ENCODE measurements around the gene PPP1R26. TPM values are rescaled to one million over a fixed set of nuclear protein-coding genes. Genes with fewer than 3 reads are reported as not detected.

The PPP1R26 gene
- total and polyA plus RNA-seq, 2 of the 8 experiments (the other 6 are each of a cell fraction or from before 2014, with no cell fraction given): 9.8 to 32.7 TPM

DNA sequence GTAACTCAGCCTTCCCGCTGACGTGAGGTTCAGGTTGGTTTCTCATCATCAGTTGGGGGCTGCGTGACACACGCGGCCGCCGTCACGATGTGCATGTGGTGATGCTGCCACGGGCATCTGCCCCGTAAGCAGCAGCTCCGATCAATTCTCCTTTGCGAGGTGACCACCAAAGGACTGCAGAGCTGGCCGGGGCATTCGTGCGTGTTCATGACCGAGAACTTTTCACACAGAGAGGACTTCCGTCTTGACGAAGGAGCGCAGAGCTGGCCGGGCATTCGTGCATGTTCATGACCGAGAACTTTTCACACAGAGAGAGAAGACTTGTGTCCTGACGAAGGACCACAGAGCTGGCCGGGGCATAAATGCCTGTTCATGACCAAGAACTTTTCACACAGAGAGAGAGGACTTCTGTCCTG lies 37.8 kb downstream of the PPP1R26 start:
- POLR2A ChIA-PET (ENCODE audit: partially characterized antibody): interaction anchor here (1.0 kb wide), 1 partner anchor 34 kb away, joined by 3 read pairs; no protein-coding TSS in a partner anchor
- FAIRE-seq (no peak), DNase-seq (ENCODE audit: low read depth in 1 of 2, low spot score in 2 of 2) (peak in 1 of 2 experiments; percentile 33)
- Histone ChIP-seq H2BK120ac (replicated peaks; ENCODE audit: low read depth, low read length) (no peak overlapping the region), H3K56ac (replicated peaks; ENCODE audit: insufficient read length, low read depth, low read length) (no peak overlapping the region), H3K23ac (ENCODE audit: insufficient read length) (no peak overlapping the region), H2AFZ (ENCODE audit: low read length) (no peak overlapping the region), H3K14ac (ENCODE audit: insufficient read length) (no peak overlapping the region), H3K4me1 (replicated peaks in 1 of 4; ENCODE audit: control insufficient read depth in 3 of 4, insufficient read depth in 4 of 4, low read length in 3 of 4) (peaks cover 0 to 1% (median 0%) of the 10 kb centered on the region in 4 experiments; a peak in 1 of 7 replicates), H3K27ac (ENCODE audit: low read depth, low read length) (no peak overlapping the region), H2BK12ac (ENCODE audit: low read depth, low read length) (no peak overlapping the region), H3K79me1 (ENCODE audit: low read depth, low read length) (no peaks in the 10 kb centered on the region), H3K9me3 (ENCODE audit: insufficient read depth in 2 of 2, low read depth in 1 of 2, low read length in 1 of 2) (no peaks in the 10 kb centered on the region), H3K23me2 (ENCODE audit: low read depth, low read length) (no peaks in the 10 kb centered on the region; the same call in 1 of the 2 replicates), H2BK20ac (ENCODE audit: low read length) (no peak overlapping the region), H2BK15ac (ENCODE audit: low read length) (no peak overlapping the region), H3K18ac (ENCODE audit: extremely low read depth, low read length) (no peak overlapping the region), H3K4ac (replicated peaks; ENCODE audit: insufficient read length, low read depth, low read length) (no peak overlapping the region), H3K79me2 (ENCODE audit: control insufficient read depth in 1 of 2, insufficient read depth in 2 of 2, low read length in 2 of 2) (no peaks in the 10 kb centered on the region), H2AK5ac (ENCODE audit: low read depth, low read length) (no peak overlapping the region), H4K20me1 (replicated peaks in 1 of 2; ENCODE audit: control insufficient read depth in 1 of 2, insufficient read depth in 2 of 2, low read length in 2 of 2) (no peaks in the 10 kb centered on the region), H3K4me3 (ENCODE audit: extremely low read depth in 1 of 4, insufficient read depth in 2 of 4, low read depth in 3 of 4, low read length in 4 of 4) (no peak overlapping the region), H3K27me3 (replicated peaks in 1 of 4; ENCODE audit: control insufficient read depth in 3 of 4, extremely low read depth in 1 of 4, insufficient read depth in 3 of 4, low read length in 3 of 4) (no peaks in the 10 kb centered on the region), H2BK5ac (ENCODE audit: low read depth, low read length) (no peak overlapping the region), H3K4me2 (ENCODE audit: insufficient read depth in 1 of 2, low read depth in 2 of 2, low read length in 2 of 2) (no peak overlapping the region), H4K91ac (replicated peaks; ENCODE audit: insufficient read length, low read length) (no peak overlapping the region), H4K8ac (ENCODE audit: extremely low read depth, insufficient read depth, low read length) (no peak overlapping the region), H3K36me3 (ENCODE audit: control insufficient read depth in 2 of 4, insufficient read depth in 4 of 4, low read length in 3 of 4) (no peaks in the 10 kb centered on the region), H4K5ac (ENCODE audit: insufficient read length, low read depth, low read length) (no peak overlapping the region), H3K9ac (replicated peaks in 1 of 4; ENCODE audit: extremely low read depth in 1 of 4, low read depth in 3 of 4, low read length in 3 of 4) (no peak overlapping the region)
- 92% methylated on average over 24 of the region's 24 CpGs; no CpG with 5 or more reads in 1 of the 2 experiments for WGBS, 2 experiments (ENCODE audit: extremely low coverage in 1 of 2, insufficient coverage in 1 of 2, insufficient read length in 1 of 2, insufficient replicate concordance in 2 of 2, low coverage in 1 of 2, low lambda C conversion rate in 2 of 2, missing lambda C conversion rate in 1 of 2)
- CTCF ChIA-PET (ENCODE audit: partially characterized antibody): interaction anchor here (0.8 to 1.6 kb wide), 5 partner anchors 9 to 175 kb away, joined by 3 to 7 read pairs (median 5); no protein-coding TSS in a partner anchor
- TF ChIP-seq GABPA (IDR thresholded peaks at IDR 0.05; ENCODE audit: borderline replicate concordance, insufficient read depth, low read length) (no peak), EP300 (IDR thresholded peaks at IDR 0.05; ENCODE audit: borderline replicate concordance in 1 of 2, low read depth in 2 of 2, low read length in 2 of 2) (no peak), SIN3A (conservative IDR thresholded peaks at IDR 0.05 in 1 of 2, IDR thresholded peaks at IDR 0.05 in 1 of 2; ENCODE audit: low read depth in 1 of 2, low read length in 2 of 2) (no peak), EGR1 (IDR thresholded peaks at IDR 0.05; ENCODE audit: borderline replicate concordance, low read depth, low read length) (no peak), ATF2 (IDR thresholded peaks at IDR 0.05; ENCODE audit: low read length) (no peak), FOSL1 (IDR thresholded peaks at IDR 0.05; ENCODE audit: insufficient read depth, low read depth, low read length) (no peak), NANOG (IDR thresholded peaks at IDR 0.05; ENCODE audit: insufficient read depth, low read depth, low read length, poor library complexity, severe bottlenecking) (no peak), RFX5 (IDR thresholded peaks at IDR 0.05; ENCODE audit: borderline replicate concordance, low read depth, low read length) (no peak), SP2 (IDR thresholded peaks at IDR 0.05; ENCODE audit: low read length) (no peak), TAF1 (IDR thresholded peaks at IDR 0.05; ENCODE audit: low read depth, low read length) (no peak)
- TF ChIP-seq, protein P1, sequence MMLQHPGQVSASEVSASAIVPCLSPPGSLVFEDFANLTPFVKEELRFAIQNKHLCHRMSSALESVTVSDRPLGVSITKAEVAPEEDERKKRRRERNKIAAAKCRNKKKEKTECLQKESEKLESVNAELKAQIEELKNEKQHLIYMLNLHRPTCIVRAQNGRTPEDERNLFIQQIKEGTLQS (IDR thresholded peaks at IDR 0.05; ENCODE audit: insufficient read depth, low read depth, low read length): no peak
